GM15510 (cell line): ENCODE data around the gene RRP1.

Experiments
- POLR2A ChIP-seq: IDR thresholded peaks from 3 replicates; pipeline ENCODE4 v1.6.1; 2011; ENCODE audit warnings: borderline replicate concordance; ENCODE audit not compliant: insufficient read length; ENCODE audit errors: extremely low read depth

RRP1 gene

GRCh38 chr21:43811262-43812105, 22.1 kb downstream of the RRP1 start:
- TF ChIP-seq POLR2A = no peak

GRCh38 chr21:43812139-43812821, 22.9 kb downstream of the RRP1 start:
- TF ChIP-seq POLR2A = no peak

GRCh38 chr21:43812957-43813655, 23.7 kb downstream of the RRP1 start:
- no peak for TF ChIP-seq POLR2A

GRCh38 chr21:43813656-43813980, 24.2 kb downstream of the RRP1 start:
- no peak for TF ChIP-seq POLR2A

- TF ChIP-seq POLR2A = no peak
Measured at GRCh38 chr21:43814215-43815106, 25.1 kb downstream of the RRP1 start.

GRCh38 chr21:43815107-43815613, 25.8 kb downstream of the RRP1 start:
- no peak for TF ChIP-seq POLR2A

GRCh38 chr21:43815991-43816390, 26.6 kb downstream of the RRP1 start:
- no peak for TF ChIP-seq POLR2A

GRCh38 chr21:43816611-43817071, 27.3 kb downstream of the RRP1 start:
- TF ChIP-seq POLR2A = no peak

GRCh38 chr21:43817157-43818086, 28.0 kb downstream of the RRP1 start:
- TF ChIP-seq POLR2A = no peak

GRCh38 chr21:43818685-43819084, 29.3 kb downstream of the RRP1 start:
- no peak for TF ChIP-seq POLR2A

GRCh38 chr21:43819511-43820405, 30.4 kb downstream of the RRP1 start:
- TF ChIP-seq POLR2A = no peak

- TF ChIP-seq POLR2A = no peak
Measured at GRCh38 chr21:43820466-43820865, 31.1 kb downstream of the RRP1 start.
